Parathyroid adenoma (tissue), 2 donors: ENCODE results near the gene UFSP2.

Source experiments
- H2AFZ ChIP-seq: fragments of 300-600 bp; sonication (generic); one replicate; pipeline ENCODE4 v1.7.0; 2017; ENCODE audit warnings: antibody characterized with exemption, mild to moderate bottlenecking
- H3K27ac ChIP-seq: fragments of 300-600 bp; sonication (generic); one replicate; pipeline ENCODE4 v1.7.0; 2017
- H3K27me3 ChIP-seq: fragments of 300-600 bp; sonication (generic); one replicate; pipeline ENCODE4 v1.7.0; 2017; ENCODE audit warnings: low read length; ENCODE audit not compliant: control insufficient read depth, insufficient read depth
- H3K36me3 ChIP-seq: fragments of 300-600 bp; sonication (generic); one replicate; pipeline ENCODE4 v1.7.0; 2017; ENCODE audit warnings: low read length; ENCODE audit not compliant: control insufficient read depth, insufficient read depth
- H3K4me1 ChIP-seq: fragments of 300-600 bp; sonication (generic); one replicate; pipeline ENCODE4 v1.7.0; 2017; ENCODE audit warnings: control low read depth
- H3K4me2 ChIP-seq: fragments of 300-600 bp; sonication (generic); one replicate; pipeline ENCODE4 v1.7.0; 2017; ENCODE audit warnings: low read length
- H3K4me3 ChIP-seq: fragments of 300-600 bp; sonication (generic); one replicate; pipeline ENCODE4 v1.7.0; 2017; ENCODE audit warnings: low read depth, low read length
- H3K79me2 ChIP-seq: fragments of 300-600 bp; sonication (generic); one replicate; pipeline ENCODE4 v1.7.0; 2017; ENCODE audit warnings: control low read depth
- H3K9ac ChIP-seq: fragments of 300-600 bp; sonication (generic); one replicate; pipeline ENCODE4 v1.7.0; 2017; ENCODE audit warnings: mild to moderate bottlenecking
- H3K9me3 ChIP-seq: fragments of 300-600 bp; sonication (generic); one replicate; pipeline ENCODE4 v1.7.0; 2017; ENCODE audit warnings: low read length; ENCODE audit not compliant: control insufficient read depth
- TF ChIP-seq, protein P1 (sequence below): fragments of 300-600 bp; sonication (generic); IDR thresholded peaks from one replicate; pipeline ENCODE4 v1.7.0; 2017; ENCODE audit warnings: antibody characterized with exemption, mild to moderate bottlenecking
- donor health status: primary hyperparathyroidism.

The UFSP2 gene

GRCh38 chr4:185379326-185380295 lies 46.2 kb downstream of the UFSP2 start:
- no peaks in the 10 kb centered on the region for H3K4me1 ChIP-seq
- no peak overlapping the region for H3K4me3 ChIP-seq

GRCh38 chr4:185378264-185378663 lies 47.5 kb downstream of the UFSP2 start:
- no peak overlapping the region for H3K27ac ChIP-seq
- H3K9ac ChIP-seq: no peak overlapping the region
- H3K79me2 ChIP-seq: no peaks in the 10 kb centered on the region
- no peak overlapping the region for H2AFZ ChIP-seq
- no peaks in the 10 kb centered on the region for H3K36me3 ChIP-seq
- H3K4me2 ChIP-seq: no peak overlapping the region
- H3K4me3 ChIP-seq: no peak overlapping the region
- TF ChIP-seq, protein P1, sequence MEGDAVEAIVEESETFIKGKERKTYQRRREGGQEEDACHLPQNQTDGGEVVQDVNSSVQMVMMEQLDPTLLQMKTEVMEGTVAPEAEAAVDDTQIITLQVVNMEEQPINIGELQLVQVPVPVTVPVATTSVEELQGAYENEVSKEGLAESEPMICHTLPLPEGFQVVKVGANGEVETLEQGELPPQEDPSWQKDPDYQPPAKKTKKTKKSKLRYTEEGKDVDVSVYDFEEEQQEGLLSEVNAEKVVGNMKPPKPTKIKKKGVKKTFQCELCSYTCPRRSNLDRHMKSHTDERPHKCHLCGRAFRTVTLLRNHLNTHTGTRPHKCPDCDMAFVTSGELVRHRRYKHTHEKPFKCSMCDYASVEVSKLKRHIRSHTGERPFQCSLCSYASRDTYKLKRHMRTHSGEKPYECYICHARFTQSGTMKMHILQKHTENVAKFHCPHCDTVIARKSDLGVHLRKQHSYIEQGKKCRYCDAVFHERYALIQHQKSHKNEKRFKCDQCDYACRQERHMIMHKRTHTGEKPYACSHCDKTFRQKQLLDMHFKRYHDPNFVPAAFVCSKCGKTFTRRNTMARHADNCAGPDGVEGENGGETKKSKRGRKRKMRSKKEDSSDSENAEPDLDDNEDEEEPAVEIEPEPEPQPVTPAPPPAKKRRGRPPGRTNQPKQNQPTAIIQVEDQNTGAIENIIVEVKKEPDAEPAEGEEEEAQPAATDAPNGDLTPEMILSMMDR: no peak
- no peaks in the 10 kb centered on the region for H3K27me3 ChIP-seq
- H3K4me1 ChIP-seq: no peaks in the 10 kb centered on the region
- no peaks in the 10 kb centered on the region for H3K9me3 ChIP-seq

More at GRCh38 chr4:185379326-185380295, 46.2 kb downstream of the UFSP2 start:
- H3K9me3 ChIP-seq: no peaks in the 10 kb centered on the region
- H2AFZ ChIP-seq: no peak overlapping the region
- H3K27me3 ChIP-seq: no peaks in the 10 kb centered on the region
- TF ChIP-seq, protein P1: no peak
- H3K36me3 ChIP-seq: no peaks in the 10 kb centered on the region
- no peak overlapping the region for H3K9ac ChIP-seq
- H3K79me2 ChIP-seq: no peaks in the 10 kb centered on the region
- no peak overlapping the region for H3K4me2 ChIP-seq
- H3K27ac ChIP-seq: no peak overlapping the region

GRCh38 chr4:185374573-185374972 lies 51.2 kb downstream of the UFSP2 start:
- no peaks in the 10 kb centered on the region for H3K79me2 ChIP-seq
- H3K27ac ChIP-seq: no peak overlapping the region
- H3K4me3 ChIP-seq: no peak overlapping the region
- no peaks in the 10 kb centered on the region for H3K36me3 ChIP-seq
- H3K9ac ChIP-seq: no peak overlapping the region
- H3K4me1 ChIP-seq: no peaks in the 10 kb centered on the region
- H3K9me3 ChIP-seq: no peaks in the 10 kb centered on the region
- TF ChIP-seq, protein P1: no peak
- H3K4me2 ChIP-seq: no peak overlapping the region
- H3K27me3 ChIP-seq: no peaks in the 10 kb centered on the region
- no peak overlapping the region for H2AFZ ChIP-seq

DNA sequence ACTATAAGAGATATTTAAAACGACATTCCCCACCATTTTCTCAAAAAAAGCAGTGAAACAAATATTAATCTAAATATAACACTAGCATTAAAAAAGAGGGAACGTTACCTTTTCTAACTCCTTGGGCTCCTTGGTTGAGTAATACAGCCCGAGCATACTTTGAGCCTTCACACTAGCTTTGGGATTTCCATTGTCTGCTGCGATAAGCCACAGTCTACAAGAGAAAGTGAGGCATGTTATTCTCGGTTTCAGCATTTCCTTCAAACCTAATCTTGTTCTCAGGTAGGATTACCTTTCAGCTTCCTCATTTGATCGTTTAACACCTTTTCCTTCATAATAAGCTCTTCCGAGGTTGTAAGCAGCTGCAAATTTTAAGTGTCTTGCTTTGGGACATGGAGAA lies 51.7 kb downstream of the UFSP2 start:
- no peaks in the 10 kb centered on the region for H3K79me2 ChIP-seq
- no peaks in the 10 kb centered on the region for H3K27me3 ChIP-seq
- H3K36me3 ChIP-seq: no peaks in the 10 kb centered on the region
- no peak overlapping the region for H3K9ac ChIP-seq
- TF ChIP-seq, protein P1: no peak
- H3K4me2 ChIP-seq: no peak overlapping the region
- H3K27ac ChIP-seq: no peak overlapping the region
- no peaks in the 10 kb centered on the region for H3K9me3 ChIP-seq
- no peaks in the 10 kb centered on the region for H3K4me1 ChIP-seq
- no peak overlapping the region for H2AFZ ChIP-seq
- no peak overlapping the region for H3K4me3 ChIP-seq
